OCI-LY1 (cell line): ENCODE data around the gene ZBTB20.

Source experiments
- CTCF ChIP-seq: fragments of 200-600 bp; sonication (generic), shearing (Covaris generic); IDR thresholded peaks from 2 replicates; pipeline ENCODE4 v1.5.1; 2017; ENCODE audit warnings: mild to moderate bottlenecking, antibody characterized with exemption, low read length, moderate library complexity, mixed read lengths
- EZH2 ChIP-seq: fragments of 200-600 bp; sonication (generic), shearing (Covaris generic); IDR thresholded peaks from 2 replicates; pipeline ENCODE4 v1.8.0; 2017; ENCODE audit warnings: borderline replicate concordance, mixed run types, mild to moderate bottlenecking, antibody characterized with exemption, low read length, moderate library complexity, mixed read lengths

- TF ChIP-seq CTCF: no peak
- TF ChIP-seq EZH2: no peak
Measured at GRCh38 chr3:114449271-114450007, 697.6 kb downstream of the ZBTB20 start.
